GM11168 (cell line): ENCODE results near the gene MYPN.
"Not testable (repeated sequence)": the region's sequence is repeated elsewhere in the genome, so short reads cannot be mapped to it uniquely, and the experiment has no call there.

Experiments used
- in situ Hi-C: fragments of 300-500 bp; cut with MboI; formaldehyde crosslinking; loops from one replicate; pipeline ENCODE4 v1.12.0; 2022; ENCODE audit warnings: low sequenced_read_pairs; ENCODE audit not compliant: unreplicated experiment

MYPN gene

GRCh38 chr10:68211669-68212068 lies 102.4 kb downstream of the MYPN start:
- in situ Hi-C loops: loop anchor here (5.0 kb wide), 1 partner anchor 96 kb away; no protein-coding TSS in a partner anchor

- in situ Hi-C loops: loop anchor here (5.0 kb wide), 1 partner anchor 94 kb away; no protein-coding TSS in a partner anchor
Measured at GRCh38 chr10:68212721-68213352, 103.5 kb downstream of the MYPN start.

DNA sequence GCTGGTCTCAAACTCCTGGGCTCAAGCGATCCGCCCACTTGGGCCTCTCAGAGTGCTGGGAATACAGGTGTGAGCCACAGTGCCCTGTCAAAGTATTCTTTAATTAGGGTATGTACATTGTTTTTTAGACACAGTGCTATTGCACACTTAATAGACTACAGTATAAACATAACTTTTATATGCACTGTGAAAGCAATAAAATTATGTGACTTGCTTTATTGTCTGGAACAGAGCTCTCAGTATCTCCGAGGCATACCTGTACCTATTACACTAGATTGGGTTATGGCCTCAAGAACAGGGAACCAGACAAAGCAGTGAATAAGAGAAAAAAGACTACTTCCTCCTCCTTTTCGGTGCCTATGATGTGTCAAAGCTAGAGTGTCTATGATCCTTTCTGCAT lies 109.5 kb downstream of the MYPN start:
- in situ Hi-C loops: no loop called here

DNA sequence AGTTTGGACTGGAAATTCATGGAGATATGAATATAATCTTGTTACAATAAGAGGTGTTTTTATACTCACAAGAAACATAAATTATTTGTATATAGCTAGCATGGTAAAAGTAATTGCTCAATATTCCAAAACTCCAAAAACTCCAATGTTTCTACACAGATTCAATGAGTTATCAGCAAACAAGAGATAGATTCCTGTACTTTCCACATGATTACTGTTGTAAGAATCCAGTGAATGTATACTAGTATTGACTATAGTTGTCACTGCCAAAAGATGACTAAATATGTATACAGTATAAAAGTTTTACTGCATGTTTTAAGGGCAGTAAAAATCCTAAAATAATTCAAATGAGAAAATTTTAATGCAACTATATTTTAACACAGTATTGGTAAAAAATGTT lies 111.9 kb downstream of the MYPN start:
- in situ Hi-C loops: no loop called here

- in situ Hi-C loops: no loop called here
Measured at GRCh38 chr10:68222391-68222790, 113.1 kb downstream of the MYPN start.

DNA sequence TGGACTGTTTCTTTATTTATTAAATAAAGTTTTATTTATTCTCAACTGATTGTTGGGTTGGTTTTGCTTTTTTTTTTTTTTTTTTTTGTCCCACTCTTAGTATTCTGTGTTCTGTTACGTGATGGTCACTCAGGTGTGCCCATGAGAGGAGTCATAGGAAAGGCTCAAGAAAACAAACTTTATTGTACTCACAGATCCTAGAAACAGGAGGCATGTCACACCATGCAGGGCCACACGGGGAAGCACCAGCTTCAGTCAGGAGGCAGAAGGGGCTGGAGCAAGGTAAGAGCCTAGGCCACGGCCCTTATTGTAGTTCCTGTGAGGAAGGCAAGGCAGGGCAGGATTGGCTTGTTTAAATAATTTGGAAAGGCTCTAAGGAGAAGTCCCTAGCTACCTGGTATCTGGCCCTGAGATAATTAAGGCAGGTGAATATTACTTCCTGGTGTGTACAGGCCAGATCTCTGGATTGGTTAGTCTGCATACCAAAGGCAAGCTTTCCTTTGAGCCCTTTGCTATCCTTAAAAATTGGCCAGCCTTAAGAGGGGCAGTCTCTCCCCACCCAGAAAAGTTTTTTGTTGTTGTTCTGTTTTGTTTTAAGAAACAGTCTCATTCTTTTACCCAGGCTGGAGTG lies 114.4 kb downstream of the MYPN start:
- in situ Hi-C loops: no loop called here

- in situ Hi-C loops: no loop called here
Measured at GRCh38 chr10:68224810-68225209, 115.5 kb downstream of the MYPN start.

DNA sequence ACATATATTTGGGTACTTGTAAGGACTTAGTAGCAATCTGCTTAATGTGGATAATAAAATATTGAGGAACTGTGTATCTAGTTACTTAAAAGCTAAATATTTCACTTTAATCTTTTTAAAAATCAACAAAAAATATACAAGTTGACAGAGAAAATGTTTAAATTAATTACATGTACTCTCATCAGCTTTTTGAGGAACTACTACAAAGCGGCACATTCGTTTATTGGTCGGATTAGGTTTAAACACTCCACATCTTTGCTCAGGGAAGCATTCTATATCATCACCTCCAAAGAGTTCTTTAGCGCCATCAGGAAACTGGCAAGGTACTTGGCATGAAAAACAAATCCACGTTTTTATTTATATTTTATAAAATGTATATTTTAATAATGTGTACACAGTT lies 121.0 kb downstream of the MYPN start:
- in situ Hi-C loops: no loop called here

DNA sequence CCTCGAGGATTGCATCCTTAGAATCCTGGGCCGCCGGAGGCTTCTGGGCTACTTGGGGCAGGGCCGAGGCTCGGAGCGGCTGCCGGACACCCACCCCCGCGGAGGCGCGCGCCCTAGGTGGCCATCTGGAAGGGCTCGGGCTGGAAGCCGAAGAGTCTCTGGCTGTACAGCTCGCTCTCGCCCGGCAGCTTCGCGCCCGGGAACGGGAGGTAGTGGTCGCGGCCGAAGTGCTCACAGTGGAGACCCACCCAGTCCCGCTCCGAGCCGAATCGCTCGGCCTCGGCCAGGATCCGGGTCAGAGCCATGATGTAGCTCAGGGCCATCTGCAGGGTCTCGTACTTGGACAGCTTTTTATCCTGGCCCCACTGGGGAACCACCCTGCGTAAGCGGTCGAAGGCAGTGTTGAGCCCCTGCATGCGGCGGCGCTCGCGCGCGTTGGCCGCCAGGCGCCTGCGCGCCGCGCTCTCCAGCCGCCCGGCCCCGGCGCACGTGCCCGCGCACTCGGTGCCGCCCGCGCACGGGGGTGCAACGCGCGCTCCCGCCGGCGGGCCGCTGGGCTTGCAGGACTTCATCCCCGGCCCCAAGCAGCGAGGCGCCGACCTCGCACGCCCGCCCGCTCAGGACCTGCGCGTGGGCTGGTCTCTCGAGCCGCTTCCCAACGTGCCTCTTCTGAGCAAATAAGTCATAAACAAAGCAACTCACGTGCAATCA lies 122.0 kb downstream of the MYPN start:
- in situ Hi-C loops: no loop called here

DNA sequence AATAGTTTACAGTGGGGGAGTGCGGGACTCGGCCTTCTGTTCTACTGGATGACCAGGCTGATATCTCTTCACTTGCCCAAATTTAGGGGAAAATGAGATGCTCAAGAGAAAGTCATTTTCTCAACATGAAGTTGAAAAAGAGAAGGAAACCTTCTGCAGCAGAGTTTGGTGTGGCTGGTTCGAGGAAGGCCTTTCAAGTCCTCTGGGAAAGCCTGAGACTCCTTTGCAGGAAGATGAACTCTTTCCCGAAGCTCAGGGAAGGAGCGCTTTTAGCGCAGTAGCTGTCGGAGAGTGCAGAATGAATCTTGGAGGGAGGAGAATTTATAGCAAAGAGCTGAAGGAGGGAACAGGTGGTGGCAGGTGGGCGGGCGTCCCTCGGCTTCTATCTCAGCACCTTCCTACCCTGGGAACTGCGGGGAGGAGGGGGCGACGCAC lies 122.5 kb downstream of the MYPN start, which contains the start of gene ATOH7:
TSS of gene ATOH7 (minus strand) at position 297 of the 435 bp plus-strand sequence. CDS start 436 bp downstream, outside the sequence.
- in situ Hi-C loops: no loop called here

- in situ Hi-C loops: no loop called here
Measured at GRCh38 chr10:68233046-68233445, 123.8 kb downstream of the MYPN start.

GRCh38 chr10:68235111-68235510 lies 125.8 kb downstream of the MYPN start:
- in situ Hi-C loops: no loop called here

- in situ Hi-C loops: no loop called here
Measured at GRCh38 chr10:68235581-68235980, 126.3 kb downstream of the MYPN start.

- in situ Hi-C loops: no loop called here
Measured at GRCh38 chr10:68237173-68237572, 127.9 kb downstream of the MYPN start.

DNA sequence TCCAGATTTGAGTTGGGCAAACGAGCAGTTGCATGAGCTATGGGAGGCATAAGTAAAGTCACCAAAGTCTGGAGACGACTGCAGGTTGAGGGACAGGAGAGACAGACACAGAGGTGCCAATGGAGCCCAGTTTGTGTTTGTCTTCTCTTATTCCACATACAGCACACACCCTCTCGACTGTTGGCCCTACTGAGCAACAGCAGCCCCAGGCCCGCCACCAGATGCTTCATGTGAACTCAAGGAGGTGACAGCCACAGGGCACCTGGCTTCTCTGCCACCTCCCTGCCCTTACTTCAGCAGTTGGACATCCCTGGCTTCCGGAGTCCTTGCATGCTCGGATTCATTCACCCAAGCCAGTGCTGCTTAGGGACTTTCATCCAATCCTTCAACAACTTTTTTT lies 129.1 kb downstream of the MYPN start:
- in situ Hi-C loops: no loop called here

DNA sequence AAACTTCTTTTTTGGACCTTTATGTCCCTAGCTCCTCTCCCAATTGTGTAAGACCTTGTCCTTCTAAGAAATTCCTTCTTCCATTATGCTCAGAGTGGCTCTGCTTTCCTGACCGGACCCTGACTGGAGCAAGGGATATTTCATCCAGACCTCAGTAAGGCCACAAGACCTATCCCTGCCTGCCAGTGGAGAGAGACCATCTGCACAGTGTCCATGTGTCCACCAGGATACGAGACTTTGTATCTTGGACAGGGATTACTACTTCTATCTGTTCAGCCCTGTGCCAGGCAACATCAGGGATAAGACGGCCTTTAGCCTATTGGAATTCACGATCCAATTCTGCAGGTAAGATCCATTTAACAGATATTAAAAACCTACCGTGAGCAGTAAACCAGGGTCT lies 129.8 kb downstream of the MYPN start:
- in situ Hi-C loops: no loop called here

GRCh38 chr10:68239596-68240150 lies 130.4 kb downstream of the MYPN start:
- in situ Hi-C loops: no loop called here

DNA sequence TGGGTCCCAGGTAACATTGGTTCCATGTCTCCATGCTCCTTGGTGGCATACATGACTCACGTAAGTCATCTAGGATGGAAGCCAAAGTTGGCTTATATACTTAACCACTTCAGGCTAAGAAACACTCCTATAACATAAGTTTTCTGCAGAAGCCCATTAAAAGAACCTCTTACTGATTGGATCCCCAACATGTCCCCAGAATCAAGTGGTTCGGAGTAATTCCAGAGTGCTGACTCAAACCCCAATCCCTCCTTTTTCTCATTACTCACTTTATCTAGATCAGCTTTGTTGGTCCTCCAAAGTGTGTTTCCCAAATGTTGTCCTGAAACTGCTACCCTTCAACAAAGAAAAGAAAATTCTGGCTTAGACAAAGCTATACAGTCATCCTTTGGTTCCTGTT lies 132.8 kb downstream of the MYPN start:
- in situ Hi-C loops: no loop called here

DNA sequence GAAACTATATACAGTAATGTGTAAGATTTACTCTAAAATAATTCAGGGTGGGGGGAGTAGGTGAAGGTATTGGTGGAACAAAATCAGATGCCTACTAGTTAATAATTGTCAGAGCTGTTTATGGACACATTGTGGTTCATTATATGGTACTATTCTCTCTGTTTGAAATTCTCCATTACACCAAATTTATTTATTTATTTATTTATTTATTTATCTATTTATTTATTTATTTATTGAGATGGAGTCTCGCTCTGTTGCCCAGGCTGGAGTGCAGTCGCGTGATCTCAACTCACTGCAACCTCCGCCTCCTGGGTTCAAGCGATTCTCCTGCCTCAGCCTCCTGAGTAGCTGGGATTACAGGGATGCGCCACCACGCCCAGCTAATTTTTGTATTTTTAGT lies 137.1 kb downstream of the MYPN start:
- in situ Hi-C loops: not testable (repeated sequence)

GRCh38 chr10:68247931-68248330 lies 138.6 kb downstream of the MYPN start:
- in situ Hi-C loops: no loop called here

DNA sequence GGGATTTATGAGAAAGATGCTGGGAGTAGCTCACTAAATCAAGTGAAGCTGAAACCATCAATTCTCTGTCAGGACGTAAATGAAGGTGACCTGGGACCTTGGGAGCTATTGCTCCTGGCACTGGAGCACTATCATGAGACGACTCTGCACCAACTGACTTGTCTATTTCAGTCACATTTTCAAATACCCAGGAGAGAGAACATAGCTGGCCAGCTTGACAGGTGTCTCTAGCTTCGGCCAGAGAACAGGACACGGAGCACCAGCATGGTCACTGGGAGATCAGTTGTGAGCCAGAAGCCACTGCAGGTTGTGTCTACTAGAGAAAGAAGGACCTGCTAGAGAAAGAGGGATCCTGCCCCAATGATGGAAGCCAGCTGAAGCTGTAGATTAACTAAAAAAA lies 140.0 kb downstream of the MYPN start:
- in situ Hi-C loops: no loop called here
